B cell (primary cell): Measurements from ENCODE around the gene PADI3. TPM values are rescaled to one million over a fixed set of nuclear protein-coding genes. Genes with fewer than 3 reads are reported as not detected.

Experiments used
- ATAC-seq: fragments of 200-7000 bp; cut with Tn5 transposase; one replicate; pipeline ENCODE4 v1.10.0; 2021; ENCODE audit warnings: low read depth, mild to moderate bottlenecking, moderate number of reproducible peaks, moderate library complexity
- CTCF ChIA-PET: fragments of 350-600 bp; sonication (Branson Sonifier 250); formaldehyde crosslinking; loops from one replicate; lab custom pipeline; 2021; ENCODE audit warnings: antibody characterized with exemption, inconsistent platforms; lab: Charles Lee
- POLR2A ChIA-PET: fragments of 350-600 bp; sonication (Branson Sonifier 250); formaldehyde crosslinking; loops from one replicate; lab custom pipeline; 2021; ENCODE audit warnings: antibody characterized with exemption; lab: Charles Lee
- DNase-seq: peaks from one replicate; pipeline ENCODE4 v3.0.0; 2013
- H2AFZ ChIP-seq: 2 replicates; pipeline ENCODE4 v1.6.1; 2012; ENCODE audit warnings: mild to moderate bottlenecking, low read depth, low read length; ENCODE audit not compliant: insufficient read depth, poor library complexity, severe bottlenecking
- H3K27ac ChIP-seq, 2 donors: 1 replicate in 1 of 2; 2 replicates in 1 of 2; pipeline ENCODE4 v1.5.1; 2012 to 2013; ENCODE audit warnings: low read length in 2 of 2, mild to moderate bottlenecking in 2 of 2, moderate library complexity in 1 of 2
- H3K27me3 ChIP-seq, 4 experiments: fragments of 200-600 bp in 1 of 4; sonication (generic) in 1 of 4; replicated peaks in 1 of 4; 1 replicate in 2 of 4; 2 replicates in 2 of 4; pipeline versions ENCODE4 v1.6.1 to v1.7.0; 2013 to 2016; ENCODE audit warnings: low read length in 3 of 4, mild to moderate bottlenecking in 2 of 4, mixed read lengths in 1 of 4, moderate library complexity in 1 of 4; ENCODE audit not compliant: insufficient read depth in 4 of 4, control insufficient read depth in 3 of 4; ENCODE audit errors: control extremely low read depth in 1 of 4
- H3K36me3 ChIP-seq, 2 experiments: replicated peaks in 1 of 2; 1 replicate in 1 of 2; 2 replicates in 1 of 2; pipeline versions ENCODE4 v1.6.1 to v1.7.1; 2013; ENCODE audit warnings: low read length in 1 of 2; ENCODE audit not compliant: insufficient read depth in 2 of 2, control insufficient read depth in 1 of 2; ENCODE audit errors: control extremely low read depth in 1 of 2, extremely low read depth in 1 of 2
- H3K4me1 ChIP-seq, 2 donors: fragments of 200-600 bp in 1 of 2; sonication (generic) in 1 of 2; 1 replicate in 1 of 2; 2 replicates in 1 of 2; pipeline versions ENCODE4 v1.5.1 to v1.6.1; 2013 to 2017; ENCODE audit warnings: low read length in 2 of 2; ENCODE audit not compliant: control insufficient read depth in 2 of 2, insufficient read depth in 2 of 2
- H3K4me2 ChIP-seq: replicated peaks from 2 replicates; pipeline ENCODE3; 2012; ENCODE audit warnings: mild to moderate bottlenecking, low read depth, low read length; ENCODE audit not compliant: poor library complexity, severe bottlenecking
- H3K4me3 ChIP-seq, 5 experiments: fragments of 200-600 bp in 1 of 5; sonication (generic) in 1 of 5; 1 replicate in 3 of 5; 2 replicates in 2 of 5; pipeline versions ENCODE4 v1.5.1 to v1.7.0; 2011 to 2016; ENCODE audit warnings: low read length in 4 of 5, mild to moderate bottlenecking in 4 of 5, low read depth in 2 of 5, control low read depth in 1 of 5, moderate library complexity in 1 of 5; ENCODE audit not compliant: insufficient read depth in 1 of 5; ENCODE audit errors: control extremely low read depth in 1 of 5, extremely low read depth in 1 of 5
- H3K79me2 ChIP-seq: fragments of 200-600 bp; sonication (generic); one replicate; pipeline ENCODE4 v1.6.0; 2016; ENCODE audit warnings: low read length; ENCODE audit not compliant: control insufficient read depth, insufficient read depth
- H3K9ac ChIP-seq: fragments of 200-600 bp; sonication (generic); 2 replicates; pipeline ENCODE4 v1.6.1; 2017; ENCODE audit warnings: mild to moderate bottlenecking, low read length, moderate library complexity
- H3K9me3 ChIP-seq, 3 donors: one replicate each; pipeline versions ENCODE4 v1.6.1 to v1.7.1; 2013; ENCODE audit warnings: low read length in 2 of 3; ENCODE audit not compliant: control insufficient read depth in 2 of 3, insufficient read depth in 1 of 3; ENCODE audit errors: control extremely low read depth in 1 of 3
- H4K20me1 ChIP-seq: 2 replicates; pipeline ENCODE4 v1.6.0; 2012; ENCODE audit warnings: mild to moderate bottlenecking, low read length; ENCODE audit not compliant: insufficient read depth, control insufficient read depth, poor library complexity, severe bottlenecking
- H3K27ac Mint-ChIP-seq: one replicate; pipeline ENCODE4 v1.8.0; 2021; ENCODE audit warnings: mixed read lengths
- H3K27me3 Mint-ChIP-seq: one replicate; pipeline ENCODE4 v1.8.0; 2021; ENCODE audit warnings: mixed read lengths
- H3K4me1 Mint-ChIP-seq: one replicate; pipeline ENCODE4 v1.8.0; 2021; ENCODE audit warnings: mixed read lengths
- H3K4me3 Mint-ChIP-seq: one replicate; pipeline ENCODE4 v1.8.0; 2021; ENCODE audit warnings: mixed read lengths
- H3K9me3 Mint-ChIP-seq: one replicate; pipeline ENCODE4 v1.8.0; 2022; ENCODE audit warnings: mixed read lengths; ENCODE audit not compliant: insufficient read depth
- EZH2 ChIP-seq: IDR thresholded peaks from 2 replicates; pipeline ENCODE4 v1.6.1; 2012; ENCODE audit warnings: borderline replicate concordance, low read depth, mild to moderate bottlenecking, moderate library complexity, low read length; ENCODE audit not compliant: insufficient read depth, poor library complexity, severe bottlenecking
- WGBS: methylation state at CpG from one replicate; pipeline ENCODE4 v1.1.5; 2013; ENCODE audit warnings: missing lambda C conversion rate; ENCODE audit not compliant: insufficient coverage; 5-methylcytosine and 5-hydroxymethylcytosine counted together
- intact Hi-C: fragments of 100-400 bp; cut with micrococcal nuclease; formaldehyde crosslinking; loops from one replicate; pipeline ENCODE4 v1.10.0; 2022
- polyA plus RNA-seq: library from polyadenylated mRNA; depleted of rRNA; stranded (reverse); fragments of >200 nt; gene quantifications from 2 replicates; pipeline ENCODE4 v1.2.3, GENCODE V29; 2012
- total RNA-seq, 2 donors: library from RNA; stranded (reverse); fragments of 120-200 nt in 1 of 2; gene quantifications; 1 replicate in 1 of 2; 2 replicates in 1 of 2; pipeline versions ENCODE4 v1.2.3 to v1.2.4, GENCODE V29; 2013 to 2022
- TF ChIP-seq, protein P1 (sequence below): fragments of 200-600 bp; IDR thresholded peaks from one replicate; pipeline ENCODE4 v1.8.0; 2022; ENCODE audit warnings: antibody characterized with exemption, mild to moderate bottlenecking

Gene PADI3
- total and polyA plus RNA-seq, 2 donors (not counting 1 experiment from before 2014, with no cell fraction given): not detected

- ChIA-PET POLR2A (no interaction called here), CTCF (interaction anchor here (0.6 kb wide), 1 partner anchor 48 kb away, joined by 3 read pairs; no protein-coding TSS in a partner anchor)
- H3K4me3 Mint-ChIP-seq: no peak overlapping the region
- H3K36me3 ChIP-seq: no peaks in the 10 kb centered on the region
- TF ChIP-seq, protein P1, sequence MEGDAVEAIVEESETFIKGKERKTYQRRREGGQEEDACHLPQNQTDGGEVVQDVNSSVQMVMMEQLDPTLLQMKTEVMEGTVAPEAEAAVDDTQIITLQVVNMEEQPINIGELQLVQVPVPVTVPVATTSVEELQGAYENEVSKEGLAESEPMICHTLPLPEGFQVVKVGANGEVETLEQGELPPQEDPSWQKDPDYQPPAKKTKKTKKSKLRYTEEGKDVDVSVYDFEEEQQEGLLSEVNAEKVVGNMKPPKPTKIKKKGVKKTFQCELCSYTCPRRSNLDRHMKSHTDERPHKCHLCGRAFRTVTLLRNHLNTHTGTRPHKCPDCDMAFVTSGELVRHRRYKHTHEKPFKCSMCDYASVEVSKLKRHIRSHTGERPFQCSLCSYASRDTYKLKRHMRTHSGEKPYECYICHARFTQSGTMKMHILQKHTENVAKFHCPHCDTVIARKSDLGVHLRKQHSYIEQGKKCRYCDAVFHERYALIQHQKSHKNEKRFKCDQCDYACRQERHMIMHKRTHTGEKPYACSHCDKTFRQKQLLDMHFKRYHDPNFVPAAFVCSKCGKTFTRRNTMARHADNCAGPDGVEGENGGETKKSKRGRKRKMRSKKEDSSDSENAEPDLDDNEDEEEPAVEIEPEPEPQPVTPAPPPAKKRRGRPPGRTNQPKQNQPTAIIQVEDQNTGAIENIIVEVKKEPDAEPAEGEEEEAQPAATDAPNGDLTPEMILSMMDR: no peak
- TF ChIP-seq EZH2: no peak
- H2AFZ ChIP-seq: no peak overlapping the region
- no peaks in the 10 kb centered on the region for H3K79me2 ChIP-seq
- no peaks in the 10 kb centered on the region for H3K4me1 ChIP-seq
- no peak overlapping the region for H3K4me3 ChIP-seq
- DNase-seq: no peak
- H3K9ac ChIP-seq: no peak overlapping the region
- H3K27ac ChIP-seq: no peak overlapping the region
- no CpG with 5 or more reads among the region's 5 CpGs for WGBS
- H3K9me3 Mint-ChIP-seq: no peaks in the 10 kb centered on the region
- H3K27ac Mint-ChIP-seq: no peak overlapping the region
- H4K20me1 ChIP-seq: no peaks in the 10 kb centered on the region
- peaks cover 0 to 7% (median 0%) of the 10 kb centered on the region in 3 donors for H3K9me3 ChIP-seq
- H3K27me3 ChIP-seq: peaks cover 0 to 4% (median 0%) of the 10 kb centered on the region in 4 experiments
- no peaks in the 10 kb centered on the region for H3K4me1 Mint-ChIP-seq
- no peak overlapping the region for H3K4me2 ChIP-seq
- no peak for ATAC-seq
- H3K27me3 Mint-ChIP-seq: peaks cover 8% of the 10 kb centered on the region
- intact Hi-C loops: no loop called here
Measured at GRCh38 chr1:17260738-17261137, 11.8 kb downstream of the PADI3 start.

DNA sequence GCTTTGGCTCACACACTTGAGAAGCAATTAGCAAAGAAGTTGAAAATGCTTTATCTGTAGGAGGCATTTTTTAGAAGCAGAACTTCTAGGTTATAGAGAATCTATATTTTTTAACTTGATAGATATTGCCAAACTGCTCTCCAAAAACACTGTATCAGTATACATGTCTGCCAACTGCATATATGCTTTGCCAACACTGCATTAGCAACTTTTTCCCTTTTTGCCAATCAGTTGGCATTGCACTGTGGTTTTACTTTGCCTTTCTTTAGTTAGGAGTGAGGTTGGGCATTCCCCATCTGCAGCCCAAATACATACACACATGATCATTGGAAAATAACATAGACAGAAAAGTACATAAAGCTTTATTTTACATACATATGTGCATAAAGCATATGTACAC is 15.0 kb downstream of the PADI3 start:
- Mint-ChIP-seq H3K27ac (no peak overlapping the region), H3K4me3 (no peak overlapping the region), H3K4me1 (no peaks in the 10 kb centered on the region), H3K27me3 (no peaks in the 10 kb centered on the region), H3K9me3 (no peaks in the 10 kb centered on the region)
- no peaks in the 10 kb centered on the region for H3K4me1 ChIP-seq
- no peak overlapping the region for H3K9ac ChIP-seq
- H3K4me2 ChIP-seq: no peak overlapping the region
- DNase-seq: no peak
- TF ChIP-seq, protein P1: no peak
- no peak for TF ChIP-seq EZH2
- peaks cover 0 to 4% (median 0%) of the 10 kb centered on the region in 4 experiments for H3K27me3 ChIP-seq
- no peak overlapping the region for H3K27ac ChIP-seq
- H3K9me3 ChIP-seq: peaks cover 0 to 7% (median 0%) of the 10 kb centered on the region in 3 donors
- CTCF ChIA-PET: no interaction called here
- H4K20me1 ChIP-seq: no peaks in the 10 kb centered on the region
- H3K36me3 ChIP-seq: no peaks in the 10 kb centered on the region
- H3K4me3 ChIP-seq: no peak overlapping the region
- H2AFZ ChIP-seq: no peak overlapping the region
- POLR2A ChIA-PET: no interaction called here
- no peak for ATAC-seq
- no peaks in the 10 kb centered on the region for H3K79me2 ChIP-seq
- intact Hi-C loops: no loop called here
